ENCODE data around the gene RRP1B.

Gene RRP1B

GRCh38 chr21:43643193-43643592 is 16.2 kb upstream of the RRP1B start:
- Histone ChIP-seq H3K4me3 (replicated peaks; ENCODE audit: insufficient read depth, low read length) (no peak overlapping the region), H3K27me3 (ENCODE audit: insufficient read depth, poor library complexity, severe bottlenecking) (no peaks in the 10 kb centered on the region), H3K27ac (replicated peaks) (no peak overlapping the region)
- TF ChIP-seq GABPA (IDR thresholded peaks at IDR 0.05; ENCODE audit: low read depth), result no peak
- TF ChIP-seq SPI1 (IDR thresholded peaks at IDR 0.05; ENCODE audit: borderline replicate concordance, low read depth), result no peak
- no peak for TF ChIP-seq CTCF (IDR thresholded peaks at IDR 0.05; ENCODE audit: insufficient read depth, low read length)
- no peak for TF ChIP-seq POLR2AphosphoS5 (IDR thresholded peaks at IDR 0.05; ENCODE audit: low read depth)
- TF ChIP-seq REST (IDR thresholded peaks at IDR 0.05; ENCODE audit: insufficient replicate concordance, low read depth), result no peak
- no peak for DNase-seq (ENCODE audit: low read depth in 1 of 2, low spot score in 1 of 2)

GRCh38 chr21:43644071-43644470 is 15.3 kb upstream of the RRP1B start:
- Histone ChIP-seq H3K27ac (replicated peaks) (no peak overlapping the region), H3K27me3 (ENCODE audit: insufficient read depth, poor library complexity, severe bottlenecking) (no peaks in the 10 kb centered on the region), H3K4me3 (replicated peaks; ENCODE audit: insufficient read depth, low read length) (no peak overlapping the region)
- TF ChIP-seq POLR2AphosphoS5 (IDR thresholded peaks at IDR 0.05; ENCODE audit: low read depth) (no peak), REST (IDR thresholded peaks at IDR 0.05; ENCODE audit: insufficient replicate concordance, low read depth) (no peak), CTCF (IDR thresholded peaks at IDR 0.05; ENCODE audit: insufficient read depth, low read length) (no peak), SPI1 (IDR thresholded peaks at IDR 0.05; ENCODE audit: borderline replicate concordance, low read depth) (no peak), GABPA (IDR thresholded peaks at IDR 0.05; ENCODE audit: low read depth) (no peak)
- no peak for DNase-seq (ENCODE audit: low read depth in 1 of 2, low spot score in 1 of 2)

GRCh38 chr21:43644609-43645008 is 14.8 kb upstream of the RRP1B start:
- no peak for TF ChIP-seq CTCF (IDR thresholded peaks at IDR 0.05; ENCODE audit: insufficient read depth, low read length)
- TF ChIP-seq GABPA (IDR thresholded peaks at IDR 0.05; ENCODE audit: low read depth), result no peak
- TF ChIP-seq REST (IDR thresholded peaks at IDR 0.05; ENCODE audit: insufficient replicate concordance, low read depth), result no peak
- TF ChIP-seq POLR2AphosphoS5 (IDR thresholded peaks at IDR 0.05; ENCODE audit: low read depth), result no peak
- TF ChIP-seq SPI1 (IDR thresholded peaks at IDR 0.05; ENCODE audit: borderline replicate concordance, low read depth), result no peak
- no peak for DNase-seq (ENCODE audit: low read depth in 1 of 2, low spot score in 1 of 2)
- Histone ChIP-seq H3K4me3 (replicated peaks; ENCODE audit: insufficient read depth, low read length) (no peak overlapping the region), H3K27ac (replicated peaks) (no peak overlapping the region), H3K27me3 (ENCODE audit: insufficient read depth, poor library complexity, severe bottlenecking) (no peaks in the 10 kb centered on the region)
